GM23338 (cell line): ENCODE results near the gene LCLAT1. TPM values are rescaled to one million over a fixed set of nuclear protein-coding genes. Genes with fewer than 3 reads are reported as not detected.

Experiments
- ATAC-seq: fragments of 200-7000 bp; cut with Tn5 transposase; 3 replicates; pipeline ENCODE4 v1.9.1; 2020
- DNase-seq: peaks from one replicate; pipeline ENCODE4 v3.0.0-alpha.2; 2015; ENCODE audit warnings: low spot score
- H2AFZ ChIP-seq: fragments of 200-600 bp; sonication (generic); 2 replicates; pipeline ENCODE4 v1.8.0; 2016; ENCODE audit warnings: antibody characterized with exemption, mild to moderate bottlenecking, moderate library complexity
- H3F3A ChIP-seq: fragments of 200-600 bp; sonication (generic); replicated peaks from 2 replicates; pipeline ENCODE4 v1.8.0; 2017; ENCODE audit warnings: antibody characterized with exemption, mixed run types, low read depth
- H3K27ac ChIP-seq: fragments of 200-600 bp; sonication (generic); 2 replicates; pipeline ENCODE4 v1.6.1; 2016; ENCODE audit warnings: low read depth
- H3K27me3 ChIP-seq: fragments of 200-600 bp; sonication (generic); 2 replicates; pipeline ENCODE4 v1.8.0; 2016; ENCODE audit warnings: mild to moderate bottlenecking, mixed run types, moderate library complexity; ENCODE audit not compliant: insufficient read depth
- H3K36me3 ChIP-seq: fragments of 200-600 bp; sonication (generic); 2 replicates; pipeline ENCODE4 v1.8.0; 2016; ENCODE audit warnings: mild to moderate bottlenecking; ENCODE audit not compliant: insufficient read depth
- H3K4me1 ChIP-seq: fragments of 200-600 bp; sonication (generic); 2 replicates; pipeline ENCODE4 v1.8.0; 2016; ENCODE audit warnings: mild to moderate bottlenecking, moderate library complexity; ENCODE audit not compliant: insufficient read depth
- H3K4me2 ChIP-seq: fragments of 200-600 bp; sonication (generic); 2 replicates; pipeline ENCODE4 v1.7.1; 2017; ENCODE audit warnings: mixed run types
- H3K4me3 ChIP-seq: fragments of 200-600 bp; sonication (generic); 2 replicates; pipeline ENCODE4 v1.6.1; 2016; ENCODE audit warnings: mixed run types
- H3K79me2 ChIP-seq: fragments of 200-600 bp; sonication (generic); replicated peaks from 2 replicates; pipeline ENCODE4 v1.8.0; 2017; ENCODE audit warnings: mild to moderate bottlenecking; ENCODE audit not compliant: insufficient read depth
- H3K9me2 ChIP-seq: fragments of 200-600 bp; sonication (generic); 2 replicates; pipeline ENCODE4 v1.8.0; 2017; ENCODE audit not compliant: insufficient read depth
- H4K20me1 ChIP-seq: fragments of 200-600 bp; sonication (generic); replicated peaks from 2 replicates; pipeline ENCODE4 v1.8.0; 2017; ENCODE audit warnings: mild to moderate bottlenecking; ENCODE audit not compliant: insufficient read depth
- H3K27ac Mint-ChIP-seq: 2 replicates; pipeline ENCODE4 v1.8.0; 2020; ENCODE audit warnings: inconsistent platforms, mild to moderate bottlenecking, moderate library complexity, mixed read lengths
- H3K27me3 Mint-ChIP-seq: 3 replicates; pipeline ENCODE4 v1.8.0; 2022; ENCODE audit warnings: low read depth, mild to moderate bottlenecking, moderate library complexity, mixed read lengths, inconsistent platforms; ENCODE audit not compliant: insufficient read depth, poor library complexity
- H3K36me3 Mint-ChIP-seq: 3 replicates; pipeline ENCODE4 v1.8.0; 2021; ENCODE audit warnings: low read depth, mild to moderate bottlenecking, inconsistent platforms, moderate library complexity, mixed read lengths
- H3K4me1 Mint-ChIP-seq: 3 replicates; pipeline ENCODE4 v1.8.0; 2020; ENCODE audit warnings: mild to moderate bottlenecking, inconsistent platforms, mixed read lengths
- H3K4me3 Mint-ChIP-seq: 3 replicates; pipeline ENCODE4 v1.8.0; 2021; ENCODE audit warnings: moderate library complexity, mild to moderate bottlenecking, inconsistent platforms, mixed read lengths
- H3K9me3 Mint-ChIP-seq: 3 replicates; pipeline ENCODE4 v1.8.0; 2020; ENCODE audit warnings: moderate library complexity, mild to moderate bottlenecking, inconsistent platforms, mixed read lengths
- ETS1 ChIP-seq: IDR thresholded peaks from 2 replicates; pipeline ENCODE4 v1.6.1; 2016; ENCODE audit warnings: antibody characterized with exemption
- JUNB ChIP-seq: IDR thresholded peaks from one replicate; pipeline ENCODE4 v1.6.1; 2016; ENCODE audit warnings: antibody characterized with exemption; ENCODE audit not compliant: unreplicated experiment
- NANOG ChIP-seq: IDR thresholded peaks from 2 replicates; pipeline ENCODE4 v1.6.1; 2016; ENCODE audit warnings: antibody characterized with exemption, borderline replicate concordance
- ZNF462 ChIP-seq: fragments of 250-450 bp; sonication (Bioruptor Pico); IDR thresholded peaks from 2 replicates; pipeline ENCODE4 v1.5.0; 2020; ENCODE audit warnings: mild to moderate bottlenecking, moderate library complexity
- polyA plus RNA-seq: library from polyadenylated mRNA; unstranded; fragments of >200 nt; fragmentation: Nextera tagmentation; extraction: Ambion mirVana; gene quantifications from 2 replicates; pipeline ENCODE4 v1.2.1, GENCODE V29; 2016
- total RNA-seq: library from RNA; depleted of rRNA; stranded (reverse); fragments of >200 nt; shearing (Covaris generic); gene quantifications from 2 replicates; pipeline ENCODE4 v1.2.3, GENCODE V29; 2014

LCLAT1 gene
- total and polyA plus RNA-seq, 2 experiments from 2014 or later: 11.5 to 30.1 TPM

GRCh38 chr2:30443081-30443480, 4.0 kb upstream of the LCLAT1 start (continued):
- no peak for TF ChIP-seq ZNF462 (CRISPR knock-in tag)
- TF ChIP-seq NANOG: no peak

- no peak overlapping the region for H3K4me3 ChIP-seq
- H3K27ac ChIP-seq: no peak overlapping the region
- no peak overlapping the region for H2AFZ ChIP-seq
- no peaks in the 10 kb centered on the region for H3K9me2 ChIP-seq
- Mint-ChIP-seq H3K4me3 (no peak overlapping the region), H3K9me3 (no peaks in the 10 kb centered on the region; the same call in 2 of the 3 replicates), H3K27ac (no peak overlapping the region), H3K4me1 (peaks cover 15% of the 10 kb centered on the region), H3K36me3 (no peaks in the 10 kb centered on the region), H3K27me3 (peaks cover 6% of the 10 kb centered on the region)
- peaks cover 14% of the 10 kb centered on the region for H3K27me3 ChIP-seq
- no peak for DNase-seq
- H3K4me1 ChIP-seq: no peaks in the 10 kb centered on the region; the same call in 1 of the 2 replicates
- peaks cover 10% of the 10 kb centered on the region for H4K20me1 ChIP-seq
- peaks cover 20% of the 10 kb centered on the region for H3K79me2 ChIP-seq
- no peaks in the 10 kb centered on the region for H3F3A ChIP-seq
- no peak for ATAC-seq
- H3K36me3 ChIP-seq: no peaks in the 10 kb centered on the region
- H3K4me2 ChIP-seq: no peak overlapping the region
- TF ChIP-seq ETS1: no peak
- no peak for TF ChIP-seq ZNF462 (CRISPR knock-in tag)
- TF ChIP-seq JUNB: no peak
- no peak for TF ChIP-seq NANOG
Measured at GRCh38 chr2:30444273-30444672, 2.8 kb upstream of the LCLAT1 start.
